HepG2 (cell line): Measurements from ENCODE around the gene SGMS1. TPM values are rescaled to one million over a fixed set of nuclear protein-coding genes. Genes with fewer than 3 reads are reported as not detected.

Experiments
- ATAC-seq: fragments of 200-7000 bp; cut with Tn5 transposase; 3 replicates; pipeline ENCODE4 v1.9.1; 2020; ENCODE audit warnings: mild to moderate bottlenecking, moderate library complexity
- BruUV-seq: library from RNA; stranded (reverse); fragments of 400-500 nt; replicated peaks from 2 replicates; lab custom pipeline; 2021; lab: Mats Ljungman, UMichigan
- CTCF ChIA-PET: fragments of 300-600 bp; formaldehyde crosslinking; extraction: SDS; loops from one replicate; lab custom pipeline; 2021; ENCODE audit warnings: low total read pairs, inconsistent platforms, low intra/inter-chr PET ratio; lab: Yijun Ruan, JAX
- POLR2A ChIA-PET: fragments of 350-600 bp; sonication (Branson Sonifier 250); formaldehyde crosslinking; loops from one replicate; lab custom pipeline; 2020; ENCODE audit warnings: antibody characterized with exemption, inconsistent platforms; lab: Yijun Ruan, JAX
- DNase-seq: peaks from one replicate; pipeline ENCODE4 v3.0.0-alpha.2; 2015; ENCODE audit warnings: low spot score
- FAIRE-seq: peaks from 3 replicates; lab custom pipeline; 2011; peaks lifted over from hg19 to GRCh38; lab: Jason Lieb, UNC
- H2AFZ ChIP-seq: one replicate; pipeline ENCODE4 v1.6.1; 2011; ENCODE audit warnings: low read length, inconsistent platforms
- H3K27ac ChIP-seq: fragments of 300-600 bp; 3 replicates; pipeline ENCODE4 v1.8.0; 2011; ENCODE audit warnings: mixed run types, mild to moderate bottlenecking, mixed read lengths, low read length, inconsistent platforms; ENCODE audit not compliant: insufficient read depth; ENCODE audit errors: extremely low read length
- H3K27me3 ChIP-seq, 2 experiments: fragments of 200-600 bp in 1 of 2; 2 replicates in 1 of 2; 3 replicates in 1 of 2; pipeline versions ENCODE4 v1.6.0 to v1.8.0; 2011; ENCODE audit warnings: low read length in 2 of 2, mild to moderate bottlenecking in 2 of 2, moderate library complexity in 2 of 2, inconsistent platforms in 1 of 2; ENCODE audit not compliant: insufficient read depth in 2 of 2, control insufficient read depth in 1 of 2
- H3K36me3 ChIP-seq, 2 experiments: fragments of 200-600 bp in 1 of 2; replicated peaks in 1 of 2; 2 replicates in 1 of 2; 3 replicates in 1 of 2; pipeline versions ENCODE4 v1.5.1 to v1.8.0; 2011; ENCODE audit warnings: low read length in 2 of 2, inconsistent platforms in 1 of 2; ENCODE audit not compliant: insufficient read depth in 2 of 2, control insufficient read depth in 1 of 2
- H3K4me1 ChIP-seq: 2 replicates; pipeline ENCODE4 v1.5.1; 2012; ENCODE audit warnings: low read length, inconsistent platforms; ENCODE audit not compliant: insufficient read depth
- H3K4me2 ChIP-seq: 2 replicates; pipeline ENCODE4 v1.6.0; 2011; ENCODE audit warnings: low read depth, low read length, inconsistent platforms
- H3K4me3 ChIP-seq, 3 experiments: fragments of 200-600 bp in 1 of 3; sonication (generic), shearing (Covaris generic) in 1 of 3; replicated peaks in 1 of 3; 2 replicates each; pipeline ENCODE4 v1.5.1; 2011 to 2016; ENCODE audit warnings: low read length in 3 of 3, inconsistent platforms in 2 of 3, low read depth in 2 of 3, mild to moderate bottlenecking in 2 of 3, control low read depth in 1 of 3, mixed read lengths in 1 of 3; ENCODE audit not compliant: insufficient read depth in 1 of 3
- H3K79me2 ChIP-seq: one replicate; pipeline ENCODE4 v1.6.1; 2011; ENCODE audit warnings: low read length, inconsistent platforms; ENCODE audit not compliant: insufficient read depth
- H3K9ac ChIP-seq: 2 replicates; pipeline ENCODE4 v1.6.0; 2011; ENCODE audit warnings: mild to moderate bottlenecking, low read depth, low read length, inconsistent platforms; ENCODE audit not compliant: insufficient read depth
- H3K9me3 ChIP-seq: 2 replicates; pipeline ENCODE4 v1.5.1; 2012; ENCODE audit warnings: mild to moderate bottlenecking, low read length
- H4K20me1 ChIP-seq: 2 replicates; pipeline ENCODE4 v1.6.0; 2011; ENCODE audit warnings: inconsistent platforms, mild to moderate bottlenecking, low read length, moderate library complexity; ENCODE audit not compliant: insufficient read depth
- DNMT1 ChIP-seq: sonication (generic); formaldehyde crosslinking; IDR thresholded peaks from 2 replicates; pipeline ENCODE4 v1.5.1; 2020; ENCODE audit warnings: mild to moderate bottlenecking, missing genetic modification reagents
- GABPA ChIP-seq, 2 experiments: IDR thresholded peaks; 2 replicates each; pipeline ENCODE4 v1.6.1; 2011 to 2016; ENCODE audit warnings: low read depth in 2 of 2, low read length in 1 of 2, missing biosample characterization in 1 of 2, missing genetic modification characterization in 1 of 2
- KLF11 ChIP-seq: IDR thresholded peaks from 2 replicates; pipeline ENCODE4 v1.6.1; 2016; ENCODE audit warnings: missing compliant biosample characterization
- MBNL3 ChIP-seq: fragments of 250-450 bp; sonication (Bioruptor Pico); conservative IDR thresholded peaks from 2 replicates; pipeline ENCODE4 v1.8.0; 2022; ENCODE audit warnings: mild to moderate bottlenecking, inconsistent platforms
- NR3C1 ChIP-seq: sonication (generic); formaldehyde crosslinking; IDR thresholded peaks from 2 replicates; pipeline ENCODE4 v1.4.0; 2020; ENCODE audit warnings: missing genetic modification reagents
- SOX13 ChIP-seq, 3 experiments: fragments of 450-650 bp in 1 of 3; sonication (generic) in 1 of 3; formaldehyde crosslinking in 1 of 3; IDR thresholded peaks in 2 of 3; conservative IDR thresholded peaks in 1 of 3; 2 replicates each; pipeline versions ENCODE4 v1.5.0 to v1.6.1; 2016 to 2020; ENCODE audit warnings: antibody characterized with exemption in 1 of 3, mild to moderate bottlenecking in 1 of 3, missing compliant biosample characterization in 1 of 3, missing genetic modification reagents in 1 of 3, moderate library complexity in 1 of 3
- TOPORS ChIP-seq: sonication (generic); formaldehyde crosslinking; IDR thresholded peaks from 2 replicates; pipeline ENCODE4 v1.8.0; 2023; ENCODE audit warnings: mild to moderate bottlenecking, missing genetic modification reagents
- ZFYVE20 ChIP-seq: sonication (generic); formaldehyde crosslinking; IDR thresholded peaks from 2 replicates; pipeline ENCODE4 v1.8.0; 2023; ENCODE audit warnings: low read depth, mild to moderate bottlenecking, moderate library complexity, missing genetic modification reagents, borderline replicate concordance
- ZMYM4 ChIP-seq: sonication (generic); formaldehyde crosslinking; IDR thresholded peaks from 2 replicates; pipeline ENCODE4 v1.8.1; 2023; ENCODE audit warnings: mild to moderate bottlenecking, missing genetic modification reagents
- ZNF101 ChIP-seq: sonication (generic); formaldehyde crosslinking; IDR thresholded peaks from 2 replicates; pipeline ENCODE4 v1.4.0; 2020; ENCODE audit warnings: mild to moderate bottlenecking, low read depth, missing genetic modification reagents, borderline replicate concordance
- ZNF124 ChIP-seq: sonication (generic); formaldehyde crosslinking; IDR thresholded peaks from 2 replicates; pipeline ENCODE4 v1.4.0; 2020; ENCODE audit warnings: missing genetic modification reagents
- ZNF17 ChIP-seq: sonication (generic); formaldehyde crosslinking; IDR thresholded peaks from 2 replicates; pipeline ENCODE4 v1.5.0; 2020; ENCODE audit warnings: mild to moderate bottlenecking, missing genetic modification reagents
- ZNF496 ChIP-seq: sonication (generic); formaldehyde crosslinking; IDR thresholded peaks from 2 replicates; pipeline ENCODE4 v1.8.1; 2023; ENCODE audit warnings: mild to moderate bottlenecking, moderate library complexity, missing genetic modification reagents; ENCODE audit not compliant: insufficient replicate concordance
- ZNF775 ChIP-seq: sonication (generic); formaldehyde crosslinking; IDR thresholded peaks from 2 replicates; pipeline ENCODE4 v1.4.0; 2020; ENCODE audit warnings: missing genetic modification reagents, mild to moderate bottlenecking, moderate library complexity, borderline replicate concordance
- ZNF777 ChIP-seq: sonication (generic); formaldehyde crosslinking; IDR thresholded peaks from 2 replicates; pipeline ENCODE4 v1.4.0; 2020; ENCODE audit warnings: missing genetic modification reagents
- ZSCAN20 ChIP-seq: sonication (generic); formaldehyde crosslinking; IDR thresholded peaks from 2 replicates; pipeline ENCODE4 v1.4.0; 2020; ENCODE audit warnings: missing genetic modification reagents, mild to moderate bottlenecking, borderline replicate concordance
- ZZZ3 ChIP-seq: sonication (generic); formaldehyde crosslinking; IDR thresholded peaks from 2 replicates; pipeline ENCODE4 v1.4.0; 2020; ENCODE audit warnings: missing genetic modification reagents, mild to moderate bottlenecking, borderline replicate concordance
- WGBS: methylation state at CpG from one replicate; pipeline ENCODE4 v1.1.6; 2017; ENCODE audit warnings: low lambda C conversion rate; 5-methylcytosine and 5-hydroxymethylcytosine counted together
- in situ Hi-C: cut with HindIII; loops from 2 replicates; pipeline ENCODE4 v1.10.0; 2017; ENCODE audit warnings: low pct_unique_long_range_greater_than_20kb; ENCODE audit not compliant: extremely low pct_ligation_motif_present
- intact Hi-C: fragments of 100-400 bp; cut with micrococcal nuclease; formaldehyde crosslinking; loops from one replicate; pipeline ENCODE4 v1.10.0; 2022; ENCODE audit not compliant: unreplicated experiment
- polyA plus RNA-seq, 8 experiments: library from polyadenylated mRNA; depleted of rRNA in 3 of 8; stranded (reverse) in 7 of 8; unstranded in 1 of 8; fragments of >200 nt; fragmentation: Illumina TruSeq in 4 of 8; extraction: Trizol in 4 of 8; gene quantifications; 2 replicates each; pipeline versions ENCODE4 v1.2.1 to v1.2.3, GENCODE V29; 2011 to 2016; ENCODE audit warnings: low read depth in 4 of 8, missing spikeins in 1 of 8, mixed read lengths in 1 of 8; ENCODE audit not compliant: insufficient read depth in 1 of 8
- total RNA-seq, 5 experiments: library from RNA; depleted of rRNA; stranded (reverse); fragments of >200 nt; fragmentation: Illumina TruSeq; extraction: Trizol; gene quantifications; 2 replicates each; pipeline ENCODE4 v1.2.3, GENCODE V29; 2016; ENCODE audit warnings: low read depth in 1 of 5
- TF ChIP-seq, protein P1 (sequence below), 2 experiments: sonication (generic) in 1 of 2; formaldehyde crosslinking in 1 of 2; IDR thresholded peaks; 2 replicates each; pipeline versions ENCODE4 v1.4.0 to v1.6.1; 2016 to 2020; ENCODE audit warnings: borderline replicate concordance in 1 of 2, low read depth in 1 of 2, mild to moderate bottlenecking in 1 of 2, missing genetic modification reagents in 1 of 2
- TF ChIP-seq, protein P2 (sequence below): sonication (generic); formaldehyde crosslinking; IDR thresholded peaks from 2 replicates; pipeline ENCODE4 v1.5.1; 2020; ENCODE audit warnings: mild to moderate bottlenecking, missing genetic modification reagents, borderline replicate concordance

Gene SGMS1
- total and polyA plus RNA-seq, 2 of the 13 experiments (the other 11 are each of a cell fraction or from before 2014, with no cell fraction given) = 6.5 to 15.1 TPM

DNA sequence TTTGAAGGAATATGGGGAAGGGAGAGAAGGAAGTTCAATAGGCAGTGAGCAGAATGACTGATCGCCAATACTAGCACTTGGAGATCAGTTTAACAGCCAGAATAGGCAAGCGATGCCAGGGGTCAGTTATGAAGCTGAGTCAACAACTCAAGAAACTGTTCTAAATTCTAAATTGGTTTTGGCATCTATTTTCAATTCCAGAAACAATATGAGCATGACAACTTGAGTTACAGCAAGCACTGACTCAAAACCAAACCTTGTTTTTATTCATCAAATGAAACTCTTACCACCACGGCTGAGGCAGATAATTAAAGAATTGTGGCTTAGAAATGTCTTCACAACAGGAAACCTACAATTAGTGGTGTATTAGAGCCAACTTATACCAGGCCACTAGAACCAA is 192.0 kb downstream of the SGMS1 start:
- POLR2A ChIA-PET = no interaction called here
- DNase-seq (no peak), FAIRE-seq (no peak), ATAC-seq (no peak)
- CTCF ChIA-PET = no interaction called here
- H3K27ac ChIP-seq = no peak overlapping the region
- H3K36me3 ChIP-seq = no peaks in the 10 kb centered on the region; a peak in 1 of 5 replicates
- no peaks in the 10 kb centered on the region; the same call in 1 of the 2 replicates for H4K20me1 ChIP-seq
- no peak overlapping the region for H3K9ac ChIP-seq
- H3K9me3 ChIP-seq = no peaks in the 10 kb centered on the region
- 100% methylated on average over 3 of the region's 3 CpGs for WGBS
- TF ChIP-seq ZFYVE20 (CRISPR knock-in tag) (no peak), ZNF775 (CRISPR knock-in tag) (no peak), DNMT1 (CRISPR knock-in tag) (no peak), NR3C1 (CRISPR knock-in tag) (no peak), ZNF777 (CRISPR knock-in tag) (no peak), ZNF101 (CRISPR knock-in tag) (no peak), SOX13 (IDR thresholded peaks at IDR 0.05) (no peak), SOX13 (CRISPR knock-in tag; conservative IDR thresholded peaks at IDR 0.05 in 1 of 2, IDR thresholded peaks at IDR 0.05 in 1 of 2) (no peak), ZNF17 (CRISPR knock-in tag) (no peak), TOPORS (no peak), MBNL3 (CRISPR knock-in tag) (no peak), ZNF124 (CRISPR knock-in tag) (no peak), ZMYM4 (CRISPR knock-in tag) (no peak), ZSCAN20 (CRISPR knock-in tag) (no peak), KLF11 (CRISPR knock-in tag) (no peak), GABPA (IDR thresholded peaks at IDR 0.05; ENCODE audit: low read depth, low read length) (no peak), GABPA (CRISPR knock-in tag; IDR thresholded peaks at IDR 0.05; ENCODE audit: low read depth) (no peak), ZZZ3 (CRISPR knock-in tag) (no peak), ZNF496 (no peak)
- TF ChIP-seq, protein P1, sequence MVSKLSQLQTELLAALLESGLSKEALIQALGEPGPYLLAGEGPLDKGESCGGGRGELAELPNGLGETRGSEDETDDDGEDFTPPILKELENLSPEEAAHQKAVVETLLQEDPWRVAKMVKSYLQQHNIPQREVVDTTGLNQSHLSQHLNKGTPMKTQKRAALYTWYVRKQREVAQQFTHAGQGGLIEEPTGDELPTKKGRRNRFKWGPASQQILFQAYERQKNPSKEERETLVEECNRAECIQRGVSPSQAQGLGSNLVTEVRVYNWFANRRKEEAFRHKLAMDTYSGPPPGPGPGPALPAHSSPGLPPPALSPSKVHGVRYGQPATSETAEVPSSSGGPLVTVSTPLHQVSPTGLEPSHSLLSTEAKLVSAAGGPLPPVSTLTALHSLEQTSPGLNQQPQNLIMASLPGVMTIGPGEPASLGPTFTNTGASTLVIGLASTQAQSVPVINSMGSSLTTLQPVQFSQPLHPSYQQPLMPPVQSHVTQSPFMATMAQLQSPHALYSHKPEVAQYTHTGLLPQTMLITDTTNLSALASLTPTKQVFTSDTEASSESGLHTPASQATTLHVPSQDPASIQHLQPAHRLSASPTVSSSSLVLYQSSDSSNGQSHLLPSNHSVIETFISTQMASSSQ (IDR thresholded peaks at IDR 0.05; ENCODE audit: low read depth) = no peak
- TF ChIP-seq, protein P1 (CRISPR knock-in tag; IDR thresholded peaks at IDR 0.05; ENCODE audit: borderline replicate concordance) = no peak
- TF ChIP-seq, protein P2, sequence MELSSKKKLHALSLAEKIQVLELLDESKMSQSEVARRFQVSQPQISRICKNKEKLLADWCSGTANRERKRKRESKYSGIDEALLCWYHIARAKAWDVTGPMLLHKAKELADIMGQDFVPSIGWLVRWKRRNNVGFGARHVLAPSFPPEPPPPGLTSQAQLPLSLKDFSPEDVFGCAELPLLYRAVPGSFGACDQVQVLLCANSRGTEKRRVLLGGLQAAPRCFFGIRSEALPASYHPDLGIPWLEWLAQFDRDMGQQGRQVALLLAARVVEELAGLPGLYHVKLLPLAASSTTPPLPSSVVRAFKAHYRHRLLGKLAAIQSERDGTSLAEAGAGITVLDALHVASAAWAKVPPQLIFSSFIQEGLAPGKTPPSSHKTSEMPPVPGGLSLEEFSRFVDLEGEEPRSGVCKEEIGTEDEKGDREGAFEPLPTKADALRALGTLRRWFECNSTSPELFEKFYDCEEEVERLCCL = no peak
- no peak overlapping the region for H3K4me2 ChIP-seq
- H3K79me2 ChIP-seq = no peaks in the 10 kb centered on the region
- no peaks in the 10 kb centered on the region for H3K4me1 ChIP-seq
- intact Hi-C loops (no loop called here), in situ Hi-C loops (no loop called here)
- H3K4me3 ChIP-seq = no peak overlapping the region
- H2AFZ ChIP-seq = no peak overlapping the region
- BruUV-seq = no TSS peak
- H3K27me3 ChIP-seq = no peaks in the 10 kb centered on the region
